Measurements from ENCODE around the gene FUZ.

Gene FUZ

DNA sequence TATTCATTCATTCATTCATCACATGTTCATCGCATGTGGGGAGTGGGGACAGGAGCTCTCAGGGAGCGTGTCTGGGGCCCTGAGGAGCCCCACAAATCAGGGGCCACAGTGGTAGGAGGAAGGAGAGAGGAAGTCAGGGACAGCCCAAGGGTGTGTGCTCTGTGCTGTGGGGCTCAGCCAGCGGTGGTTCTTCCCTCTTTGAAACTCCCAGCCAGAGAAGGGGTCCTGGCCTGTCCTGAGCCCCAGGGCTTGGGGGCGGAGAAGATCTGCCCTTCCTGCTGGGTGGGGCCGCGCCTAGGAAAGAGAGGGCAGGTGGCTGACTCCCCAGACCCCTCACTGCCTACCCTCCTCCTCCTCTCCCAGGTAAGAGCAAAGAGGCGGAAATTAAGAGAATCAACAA, 31.7 kb downstream of the FUZ start:
- DNase-seq (ENCODE audit: low read depth in 2 of 2), result no peak

- DNase-seq (ENCODE audit: low read depth in 2 of 2), result no peak
Measured at GRCh38 chr19:49780861-49781260, 32.2 kb downstream of the FUZ start.

- no peak for DNase-seq (ENCODE audit: low read depth in 2 of 2)
Measured at GRCh38 chr19:49779731-49780555, 33.1 kb downstream of the FUZ start.

- no peak for DNase-seq (ENCODE audit: low read depth in 2 of 2)
Measured at GRCh38 chr19:49776371-49776764, 36.7 kb downstream of the FUZ start.

DNA sequence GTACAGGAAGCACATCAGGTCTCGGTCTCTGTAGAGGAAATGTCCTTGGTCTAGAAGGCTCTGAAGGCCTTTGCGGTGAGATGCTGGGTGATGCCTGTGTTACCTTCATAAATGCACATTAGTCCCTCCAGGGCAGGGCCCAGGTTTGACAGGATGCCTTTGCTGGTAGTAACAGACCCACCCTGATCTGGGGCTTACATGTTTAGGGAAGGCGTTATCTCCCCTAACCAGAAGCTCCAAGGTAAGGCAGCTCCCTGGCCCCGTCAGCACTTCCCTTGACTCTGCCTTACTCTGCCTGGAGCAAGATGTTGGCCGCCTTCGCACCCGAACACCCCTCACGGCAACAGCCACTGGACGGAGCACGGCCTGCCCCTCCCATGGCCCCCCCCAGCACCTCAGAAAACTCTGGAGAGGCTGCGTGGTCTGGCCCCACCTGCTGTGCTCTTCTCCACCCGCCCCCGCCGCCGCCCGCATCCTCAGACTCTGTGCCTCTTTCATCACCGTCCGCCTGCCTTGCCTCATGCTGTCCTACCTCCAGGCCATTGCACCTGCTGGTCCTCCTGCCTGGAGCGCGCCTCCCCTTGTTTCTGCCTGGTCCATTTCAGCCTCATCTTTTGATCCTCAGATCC, 37.2 kb downstream of the FUZ start:
- DNase-seq (ENCODE audit: low read depth in 2 of 2), result no peak

GRCh38 chr19:49774969-49775368, 38.1 kb downstream of the FUZ start:
- no peak for DNase-seq (ENCODE audit: low read depth in 2 of 2)

GRCh38 chr19:49773663-49774350, 39.3 kb downstream of the FUZ start:
- DNase-seq (ENCODE audit: low read depth in 2 of 2), result no peak

DNA sequence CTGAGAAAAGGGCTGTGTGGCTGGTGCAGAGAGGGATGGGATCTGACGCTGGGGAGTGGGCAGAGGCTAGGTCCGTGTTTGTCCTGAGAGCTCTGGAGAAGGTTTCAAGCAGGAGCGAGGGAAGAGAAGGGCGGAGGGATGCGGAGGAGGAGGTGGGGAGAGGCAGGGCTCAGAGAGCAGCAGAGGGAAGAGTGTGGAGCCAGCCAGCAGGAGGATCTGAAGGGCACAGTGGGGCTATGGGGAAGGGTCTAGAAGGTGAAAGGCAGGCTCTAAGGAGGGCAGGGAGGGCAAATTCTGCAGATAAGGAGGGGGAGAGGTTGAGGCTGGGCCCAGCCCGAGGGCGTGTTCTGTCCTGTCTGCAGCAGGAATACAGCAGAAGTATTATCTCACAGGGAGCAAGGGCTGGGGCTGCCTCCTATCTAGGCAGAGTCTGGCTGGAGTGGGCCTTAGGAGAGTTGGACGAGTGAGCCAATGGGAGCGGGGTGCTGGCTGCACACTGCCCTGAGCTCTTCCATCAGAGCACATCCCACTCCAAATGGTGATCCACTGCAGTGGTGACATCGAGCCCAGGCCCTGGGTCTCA, 40.2 kb downstream of the FUZ start:
- DNase-seq (ENCODE audit: low read depth in 2 of 2), result no peak

DNA sequence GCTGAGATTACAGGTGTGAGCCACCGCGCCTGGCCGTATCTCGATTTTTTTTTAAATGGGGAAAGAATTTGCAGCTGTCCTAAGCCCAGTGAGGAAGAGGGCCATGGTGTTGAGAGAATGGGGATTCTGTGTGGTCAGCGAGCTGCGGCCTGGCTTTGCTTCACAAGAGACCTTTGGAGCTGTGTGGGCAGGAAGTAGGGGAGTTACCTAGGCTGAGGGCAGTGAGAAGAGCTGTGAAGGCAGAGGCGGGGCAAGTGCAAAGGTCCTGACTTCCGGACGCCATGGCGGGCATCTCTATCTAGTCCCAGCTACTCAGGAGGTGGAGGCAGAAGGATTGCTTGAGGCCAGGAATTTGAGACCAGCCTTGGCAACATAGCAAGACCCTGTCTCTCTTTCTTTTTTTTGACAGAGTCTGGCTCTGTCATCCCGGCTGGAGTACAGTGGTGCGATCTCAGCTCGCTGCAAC, 41.4 kb downstream of the FUZ start:
- DNase-seq (ENCODE audit: low read depth in 2 of 2), result no peak

GRCh38 chr19:49770529-49770928, 42.6 kb downstream of the FUZ start:
- DNase-seq (ENCODE audit: low read depth in 2 of 2), result no peak

GRCh38 chr19:49767967-49768581, 45.0 kb downstream of the FUZ start:
- DNase-seq (ENCODE audit: low read depth in 2 of 2), result no peak

DNA sequence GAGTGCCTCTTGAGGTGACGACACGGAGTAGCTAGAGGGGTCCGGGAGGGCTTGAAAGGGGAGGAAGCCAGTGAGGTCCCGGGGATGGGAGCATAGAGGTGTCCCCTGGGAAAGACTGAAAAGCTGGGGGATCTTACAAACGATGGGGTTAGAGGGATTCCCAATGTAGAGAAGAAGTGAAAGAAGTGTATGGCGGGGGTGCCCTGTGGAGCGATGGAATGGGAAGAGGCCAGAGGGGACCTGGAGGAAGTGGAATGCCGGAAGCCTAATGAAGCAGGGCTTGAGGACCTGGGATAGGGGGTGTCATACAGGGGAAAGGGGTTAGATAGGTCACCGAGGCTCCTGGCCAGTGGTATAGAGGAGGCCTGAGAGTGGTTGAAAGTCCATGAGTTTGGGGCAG, 45.7 kb downstream of the FUZ start:
- no peak for DNase-seq (ENCODE audit: low read depth in 2 of 2)

- DNase-seq (ENCODE audit: low read depth in 2 of 2), result no peak
Measured at GRCh38 chr19:49766930-49767299, 46.2 kb downstream of the FUZ start, which contains the start of gene AP2A1. Gene AP2A1, plus strand, starts transcription at chr19:49767001. Its CDS starts 133 bp downstream, at chr19:49767134.

- peak; percentile 98 to 99 for DNase-seq (ENCODE audit: low read depth in 2 of 2)
Measured at GRCh38 chr19:49766007-49766929, 46.8 kb downstream of the FUZ start.

DNA sequence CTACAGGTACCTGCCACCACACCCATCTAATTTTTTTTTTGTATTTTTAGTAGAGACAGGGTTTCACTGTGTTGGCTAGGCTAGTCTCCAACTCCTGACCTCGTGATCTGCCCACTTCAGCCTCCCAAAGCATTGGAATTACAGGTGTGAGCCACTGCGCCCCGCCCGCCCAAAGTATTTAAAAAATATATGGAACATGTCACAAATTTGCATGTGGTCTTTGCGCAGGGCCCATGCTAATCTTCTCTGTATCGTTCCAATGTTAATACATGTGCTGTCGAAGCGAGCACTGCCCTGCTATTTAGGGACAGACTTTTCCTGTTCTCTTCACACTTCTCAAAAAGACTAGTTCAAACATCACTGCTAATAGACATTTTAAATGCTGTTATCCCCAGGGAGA, 48.8 kb downstream of the FUZ start:
- DNase-seq (ENCODE audit: low read depth in 2 of 2), result no peak

GRCh38 chr19:49763230-49763629, 49.9 kb downstream of the FUZ start, which contains the start of gene TSKS:
Gene TSKS, minus strand, starts transcription at chr19:49763306. Its CDS starts 59 bp downstream, at chr19:49763247.
- no peak for DNase-seq (ENCODE audit: low read depth in 2 of 2)

DNA sequence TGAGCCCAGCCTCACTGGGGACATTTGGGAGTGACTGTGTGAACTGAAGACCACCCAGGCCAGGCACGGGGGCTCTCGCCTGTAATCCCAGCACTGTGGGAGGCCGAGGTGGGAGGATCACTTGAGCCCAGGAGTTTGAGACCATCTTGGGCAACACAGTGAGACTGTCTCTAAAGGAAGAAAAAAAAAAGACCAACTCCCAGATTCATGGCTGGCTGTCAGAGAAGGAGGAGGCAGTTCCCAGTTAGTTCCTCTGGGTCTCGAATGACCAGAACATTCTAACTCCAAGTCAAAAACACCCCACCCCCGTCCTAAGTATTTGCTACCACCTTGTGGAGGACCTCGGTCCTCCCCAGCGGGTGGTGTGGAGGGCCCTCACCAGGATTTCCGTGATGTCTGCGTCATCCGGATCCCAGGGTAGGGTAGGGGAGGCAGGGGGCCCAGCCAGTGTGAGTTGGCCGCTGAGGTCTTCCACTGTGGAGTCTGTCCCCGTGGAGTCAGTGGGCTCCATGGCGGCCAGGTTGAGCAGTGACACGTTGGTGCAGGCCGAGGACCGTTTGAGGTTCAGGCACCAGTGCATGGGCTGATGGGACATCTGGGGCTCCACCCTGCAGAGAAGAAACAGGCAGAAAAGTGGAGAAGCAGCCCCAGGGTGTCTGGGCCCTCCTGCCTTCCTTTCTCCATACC, 51.3 kb downstream of the FUZ start:
- DNase-seq (ENCODE audit: low read depth in 2 of 2), result no peak

- no peak for DNase-seq (ENCODE audit: low read depth in 2 of 2)
Measured at GRCh38 chr19:49761249-49761624, 51.9 kb downstream of the FUZ start.

- DNase-seq (ENCODE audit: low read depth in 2 of 2), result no peak
Measured at GRCh38 chr19:49758292-49758691, 54.8 kb downstream of the FUZ start.

Measured in stimulated activated CD8-positive, alpha-beta memory T cell treated with anti-CD3 and anti-CD28 coated beads, Interleukin-15, amount 100 ng/mL, for 4 hours (primary cell).